ENCODE measurements around the gene CDC42EP1.
"Not testable (repeated sequence)": the region's sequence is repeated elsewhere in the genome, so short reads cannot be mapped to it uniquely, and the experiment has no call there.

The CDC42EP1 gene

GRCh38 chr22:37588546-37589215 is 28.4 kb downstream of the CDC42EP1 start:
- DNase-seq = no peak

GRCh38 chr22:37589636-37590035 is 29.4 kb downstream of the CDC42EP1 start:
- DNase-seq = no peak

- DNase-seq = not testable (repeated sequence)
Measured at GRCh38 chr22:37591081-37591480, 30.8 kb downstream of the CDC42EP1 start.

GRCh38 chr22:37591823-37592404 is 31.6 kb downstream of the CDC42EP1 start:
- DNase-seq = no peak

GRCh38 chr22:37594237-37594636 is 34.0 kb downstream of the CDC42EP1 start:
- no peak for DNase-seq

- no peak for DNase-seq
Measured at GRCh38 chr22:37599153-37599552, 38.9 kb downstream of the CDC42EP1 start.

- no peak for DNase-seq
Measured at GRCh38 chr22:37601203-37601539, 40.9 kb downstream of the CDC42EP1 start.

GRCh38 chr22:37601540-37602442 is 41.5 kb downstream of the CDC42EP1 start:
- peak; percentile 1 for DNase-seq

- not testable (repeated sequence) for DNase-seq
Measured at GRCh38 chr22:37602546-37603277, 42.4 kb downstream of the CDC42EP1 start.

- no peak for DNase-seq
Measured at GRCh38 chr22:37604074-37604473, 43.8 kb downstream of the CDC42EP1 start.

GRCh38 chr22:37604875-37605274 is 44.6 kb downstream of the CDC42EP1 start:
- no peak for DNase-seq

GRCh38 chr22:37607010-37607934 is 47.0 kb downstream of the CDC42EP1 start:
- DNase-seq = peak; percentile 15

GRCh38 chr22:37607935-37608476 is 47.7 kb downstream of the CDC42EP1 start:
- DNase-seq = peak; percentile 56

GRCh38 chr22:37608477-37609239 is 48.4 kb downstream of the CDC42EP1 start, which contains the start of gene GGA1:
TSS of gene GGA1 (plus strand) at chr22:37608834. CDS start at chr22:37608861, 27 bp downstream.
- DNase-seq = peak; percentile 84

- no peak for DNase-seq
Measured at GRCh38 chr22:37609240-37610152, 49.2 kb downstream of the CDC42EP1 start.

GRCh38 chr22:37610153-37610475 is 49.8 kb downstream of the CDC42EP1 start:
- not testable (repeated sequence) for DNase-seq

- DNase-seq = no peak
Measured at GRCh38 chr22:37610480-37611129, 50.3 kb downstream of the CDC42EP1 start.

GRCh38 chr22:37611207-37611606 is 50.9 kb downstream of the CDC42EP1 start:
- DNase-seq = no peak
